Measurements from ENCODE around the gene ZNF48. TPM values are rescaled to one million over a fixed set of nuclear protein-coding genes. Genes with fewer than 3 reads are reported as not detected.

The ZNF48 gene
- total and polyA plus RNA-seq, 2 donors (not counting 1 experiment from before 2014, with no cell fraction given): 8.4 to 13.3 TPM

DNA sequence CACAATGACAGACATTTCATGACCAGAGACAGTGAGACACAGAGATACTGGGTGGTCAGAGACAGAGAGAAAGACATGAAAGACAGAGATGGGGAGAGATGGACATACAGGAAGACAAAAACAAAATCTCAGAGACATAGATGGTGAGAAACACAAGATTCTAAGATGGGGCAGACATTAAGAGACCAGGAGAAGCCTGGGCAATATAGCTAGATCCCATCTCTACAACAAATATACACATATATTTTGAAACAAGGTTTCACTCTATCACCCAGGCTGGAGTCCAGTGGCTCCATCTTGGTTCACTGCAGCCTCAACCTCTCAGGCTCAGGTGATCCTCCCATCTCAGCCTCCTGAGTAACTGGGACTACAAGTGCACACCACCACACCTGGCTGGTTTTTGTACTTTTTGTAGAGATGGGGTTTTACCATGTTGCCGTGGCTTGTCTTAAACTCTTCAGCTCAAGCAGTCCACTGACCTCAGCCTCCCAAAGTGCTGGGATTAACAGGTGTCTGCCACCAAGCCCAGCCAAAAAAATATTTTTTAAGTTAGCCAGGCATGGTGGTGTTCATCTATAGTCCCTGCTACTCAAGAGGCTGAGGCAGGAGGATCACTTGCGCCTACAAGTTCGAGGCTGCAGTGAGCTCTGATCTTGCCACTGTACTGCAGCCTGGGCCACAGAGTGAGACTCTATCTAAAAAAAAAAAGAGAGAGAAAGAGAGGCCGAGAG is 15.0 kb upstream of the ZNF48 start:
- H3K9me3 Mint-ChIP-seq (ENCODE audit: insufficient read depth): no peaks in the 10 kb centered on the region
- ChIA-PET POLR2A (no interaction called here), CTCF (interaction anchor here (1.7 kb wide), 1 partner anchor 29 kb away, joined by 5 read pairs; no protein-coding TSS in a partner anchor)
- H3K27ac Mint-ChIP-seq: peak overlapping the region; percentile 69
- peaks cover 56% of the 10 kb centered on the region for H3K79me2 ChIP-seq (ENCODE audit: control insufficient read depth, insufficient read depth, low read length)
- no peak overlapping the region for H3K9ac ChIP-seq (ENCODE audit: low read length)
- no peak overlapping the region for H3K4me3 ChIP-seq (ENCODE audit: control extremely low read depth in 1 of 5, extremely low read depth in 1 of 5, insufficient read depth in 1 of 5, low read depth in 2 of 5, low read length in 4 of 5)
- H3K4me1 ChIP-seq (ENCODE audit: control insufficient read depth in 2 of 2, insufficient read depth in 2 of 2, low read length in 2 of 2): peaks cover 34 to 68% of the 10 kb centered on the region in 2 donors
- peaks cover 53% of the 10 kb centered on the region for H3K4me1 Mint-ChIP-seq
- no peaks in the 10 kb centered on the region for H3K27me3 ChIP-seq (replicated peaks in 1 of 4; ENCODE audit: control extremely low read depth in 1 of 4, control insufficient read depth in 3 of 4, insufficient read depth in 4 of 4, low read length in 3 of 4)
- peaks cover 0 to 2% (median 0%) of the 10 kb centered on the region in 3 donors for H3K9me3 ChIP-seq (ENCODE audit: control extremely low read depth in 1 of 3, control insufficient read depth in 2 of 3, insufficient read depth in 1 of 3, low read length in 2 of 3)
- H3K27me3 Mint-ChIP-seq: no peaks in the 10 kb centered on the region
- H3K4me2 ChIP-seq (replicated peaks; ENCODE audit: low read depth, low read length, poor library complexity, severe bottlenecking): peak overlapping the region; percentile 100
- H3K36me3 ChIP-seq (replicated peaks in 1 of 2; ENCODE audit: control extremely low read depth in 1 of 2, control insufficient read depth in 1 of 2, extremely low read depth in 1 of 2, insufficient read depth in 2 of 2, low read length in 1 of 2): peaks cover 0 to 2% of the 10 kb centered on the region in 2 experiments
- intact Hi-C loops (cut with micrococcal nuclease): no loop called here
- WGBS (ENCODE audit: insufficient coverage): 88% methylated on average over 4 of the region's 4 CpGs
- peak overlapping the region; percentile 90 for H3K4me3 Mint-ChIP-seq
- no peak for ATAC-seq (ENCODE audit: low read depth)
- DNase-seq: no peak
- H2AFZ ChIP-seq (ENCODE audit: insufficient read depth, low read depth, low read length, poor library complexity, severe bottlenecking): no peak overlapping the region
- H4K20me1 ChIP-seq (ENCODE audit: control insufficient read depth, insufficient read depth, low read length, poor library complexity, severe bottlenecking): no peaks in the 10 kb centered on the region
- peak overlapping the region in 1 of 2 donors; percentile 100 for H3K27ac ChIP-seq (ENCODE audit: low read length in 2 of 2)
- no peak for TF ChIP-seq EZH2 (IDR thresholded peaks at IDR 0.05; ENCODE audit: borderline replicate concordance, insufficient read depth, low read depth, low read length, poor library complexity, severe bottlenecking)
- TF ChIP-seq, protein P1, sequence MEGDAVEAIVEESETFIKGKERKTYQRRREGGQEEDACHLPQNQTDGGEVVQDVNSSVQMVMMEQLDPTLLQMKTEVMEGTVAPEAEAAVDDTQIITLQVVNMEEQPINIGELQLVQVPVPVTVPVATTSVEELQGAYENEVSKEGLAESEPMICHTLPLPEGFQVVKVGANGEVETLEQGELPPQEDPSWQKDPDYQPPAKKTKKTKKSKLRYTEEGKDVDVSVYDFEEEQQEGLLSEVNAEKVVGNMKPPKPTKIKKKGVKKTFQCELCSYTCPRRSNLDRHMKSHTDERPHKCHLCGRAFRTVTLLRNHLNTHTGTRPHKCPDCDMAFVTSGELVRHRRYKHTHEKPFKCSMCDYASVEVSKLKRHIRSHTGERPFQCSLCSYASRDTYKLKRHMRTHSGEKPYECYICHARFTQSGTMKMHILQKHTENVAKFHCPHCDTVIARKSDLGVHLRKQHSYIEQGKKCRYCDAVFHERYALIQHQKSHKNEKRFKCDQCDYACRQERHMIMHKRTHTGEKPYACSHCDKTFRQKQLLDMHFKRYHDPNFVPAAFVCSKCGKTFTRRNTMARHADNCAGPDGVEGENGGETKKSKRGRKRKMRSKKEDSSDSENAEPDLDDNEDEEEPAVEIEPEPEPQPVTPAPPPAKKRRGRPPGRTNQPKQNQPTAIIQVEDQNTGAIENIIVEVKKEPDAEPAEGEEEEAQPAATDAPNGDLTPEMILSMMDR (IDR thresholded peaks at IDR 0.05): no peak

DNA sequence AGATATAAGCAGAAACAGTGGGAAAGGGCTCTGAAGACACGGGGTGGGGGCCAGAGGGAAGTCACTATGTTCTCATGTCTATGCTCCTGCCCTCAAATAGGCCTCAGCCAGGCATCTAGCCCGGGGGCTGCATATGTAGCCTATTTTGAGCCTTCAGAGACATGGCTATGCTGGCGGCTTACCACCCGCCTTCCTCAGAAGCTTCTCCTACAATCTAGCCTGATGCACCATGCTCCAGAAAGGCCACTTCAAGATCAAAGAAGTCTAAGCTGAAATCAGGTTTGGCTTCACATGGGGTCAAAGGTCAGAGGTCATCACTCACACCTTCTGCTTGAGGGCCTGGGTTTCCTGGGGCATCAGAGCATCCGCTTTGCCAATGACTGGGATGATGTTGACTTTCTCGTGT is 14.4 kb upstream of the ZNF48 start:
- H3K4me3 ChIP-seq (ENCODE audit: control extremely low read depth in 1 of 5, extremely low read depth in 1 of 5, insufficient read depth in 1 of 5, low read depth in 2 of 5, low read length in 4 of 5): no peak overlapping the region
- peak overlapping the region; percentile 83 for H3K4me2 ChIP-seq (replicated peaks; ENCODE audit: low read depth, low read length, poor library complexity, severe bottlenecking)
- CTCF ChIA-PET: interaction anchor here (1.7 kb wide), 1 partner anchor 29 kb away, joined by 5 read pairs; no protein-coding TSS in a partner anchor
- POLR2A ChIA-PET: no interaction called here
- no peak for TF ChIP-seq EZH2 (IDR thresholded peaks at IDR 0.05; ENCODE audit: borderline replicate concordance, insufficient read depth, low read depth, low read length, poor library complexity, severe bottlenecking)
- TF ChIP-seq, protein P1 (IDR thresholded peaks at IDR 0.05): no peak
- peaks cover 0 to 2% (median 0%) of the 10 kb centered on the region in 3 donors for H3K9me3 ChIP-seq (ENCODE audit: control extremely low read depth in 1 of 3, control insufficient read depth in 2 of 3, insufficient read depth in 1 of 3, low read length in 2 of 3)
- H3K79me2 ChIP-seq (ENCODE audit: control insufficient read depth, insufficient read depth, low read length): peaks cover 54% of the 10 kb centered on the region
- H2AFZ ChIP-seq (ENCODE audit: insufficient read depth, low read depth, low read length, poor library complexity, severe bottlenecking): no peak overlapping the region
- no peaks in the 10 kb centered on the region for H3K27me3 ChIP-seq (replicated peaks in 1 of 4; ENCODE audit: control extremely low read depth in 1 of 4, control insufficient read depth in 3 of 4, insufficient read depth in 4 of 4, low read length in 3 of 4)
- peaks cover 0 to 2% of the 10 kb centered on the region in 2 experiments for H3K36me3 ChIP-seq (replicated peaks in 1 of 2; ENCODE audit: control extremely low read depth in 1 of 2, control insufficient read depth in 1 of 2, extremely low read depth in 1 of 2, insufficient read depth in 2 of 2, low read length in 1 of 2)
- Mint-ChIP-seq H3K4me1 (peaks cover 52% of the 10 kb centered on the region), H3K27me3 (no peaks in the 10 kb centered on the region), H3K4me3 (peak overlapping the region; percentile 90), H3K27ac (peak overlapping the region; percentile 61), H3K9me3 (ENCODE audit: insufficient read depth) (no peaks in the 10 kb centered on the region)
- 74% methylated on average over 6 of the region's 6 CpGs for WGBS (ENCODE audit: insufficient coverage)
- ATAC-seq (ENCODE audit: low read depth) (no peak), DNase-seq (no peak)
- no peak overlapping the region for H3K9ac ChIP-seq (ENCODE audit: low read length)
- H3K4me1 ChIP-seq (ENCODE audit: control insufficient read depth in 2 of 2, insufficient read depth in 2 of 2, low read length in 2 of 2): peaks cover 34 to 68% of the 10 kb centered on the region in 2 donors
- peak overlapping the region in 1 of 2 donors; percentile 100 for H3K27ac ChIP-seq (ENCODE audit: low read length in 2 of 2)
- intact Hi-C loops (cut with micrococcal nuclease): no loop called here
- no peaks in the 10 kb centered on the region for H4K20me1 ChIP-seq (ENCODE audit: control insufficient read depth, insufficient read depth, low read length, poor library complexity, severe bottlenecking)
